Panc1 (cell line): ENCODE measurements around the gene USF1.

Source experiments
- POLR2AphosphoS5 ChIP-seq: IDR thresholded peaks from 2 replicates; pipeline ENCODE4 v1.6.1; 2012; ENCODE audit warnings: mild to moderate bottlenecking, low read depth, low read length, moderate library complexity
- SIN3A ChIP-seq: IDR thresholded peaks from 2 replicates; pipeline ENCODE4 v1.6.1; 2012; ENCODE audit warnings: low read depth, mild to moderate bottlenecking, low read length, moderate library complexity, borderline replicate concordance; ENCODE audit not compliant: insufficient read depth
- TF ChIP-seq, protein P1 (sequence below): fragments of 450-650 bp; IDR thresholded peaks from 2 replicates; pipeline ENCODE4 v1.5.1; 2017; ENCODE audit warnings: mild to moderate bottlenecking
- TF ChIP-seq, protein P2 (sequence below), 2 experiments: IDR thresholded peaks; 2 replicates each; pipeline ENCODE4 v1.6.1; 2011 to 2012; ENCODE audit warnings: low read depth in 2 of 2, control low read depth in 1 of 2, low read length in 1 of 2, mild to moderate bottlenecking in 1 of 2, moderate library complexity in 1 of 2; ENCODE audit not compliant: insufficient read depth in 1 of 2

DNA sequence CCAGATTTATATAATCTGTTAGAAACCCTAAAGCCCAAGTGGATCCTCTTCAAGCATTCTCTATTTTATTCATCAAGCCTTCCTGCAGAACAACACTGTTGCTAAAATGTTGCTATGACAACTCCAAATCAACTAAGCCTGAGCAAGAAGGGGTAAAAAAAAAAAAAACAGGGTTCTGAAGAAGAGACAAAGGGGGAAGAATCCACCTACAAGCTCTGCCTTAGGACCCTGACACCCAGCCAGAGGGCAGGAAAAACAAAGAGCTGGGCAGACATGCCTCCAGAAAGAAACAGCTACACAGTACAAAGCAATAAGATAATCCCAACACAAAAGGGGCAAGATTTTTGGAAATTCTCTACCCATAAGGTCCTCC is 1.3 kb downstream of the USF1 start:
- TF ChIP-seq, protein P1, sequence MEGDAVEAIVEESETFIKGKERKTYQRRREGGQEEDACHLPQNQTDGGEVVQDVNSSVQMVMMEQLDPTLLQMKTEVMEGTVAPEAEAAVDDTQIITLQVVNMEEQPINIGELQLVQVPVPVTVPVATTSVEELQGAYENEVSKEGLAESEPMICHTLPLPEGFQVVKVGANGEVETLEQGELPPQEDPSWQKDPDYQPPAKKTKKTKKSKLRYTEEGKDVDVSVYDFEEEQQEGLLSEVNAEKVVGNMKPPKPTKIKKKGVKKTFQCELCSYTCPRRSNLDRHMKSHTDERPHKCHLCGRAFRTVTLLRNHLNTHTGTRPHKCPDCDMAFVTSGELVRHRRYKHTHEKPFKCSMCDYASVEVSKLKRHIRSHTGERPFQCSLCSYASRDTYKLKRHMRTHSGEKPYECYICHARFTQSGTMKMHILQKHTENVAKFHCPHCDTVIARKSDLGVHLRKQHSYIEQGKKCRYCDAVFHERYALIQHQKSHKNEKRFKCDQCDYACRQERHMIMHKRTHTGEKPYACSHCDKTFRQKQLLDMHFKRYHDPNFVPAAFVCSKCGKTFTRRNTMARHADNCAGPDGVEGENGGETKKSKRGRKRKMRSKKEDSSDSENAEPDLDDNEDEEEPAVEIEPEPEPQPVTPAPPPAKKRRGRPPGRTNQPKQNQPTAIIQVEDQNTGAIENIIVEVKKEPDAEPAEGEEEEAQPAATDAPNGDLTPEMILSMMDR = no peak
- TF ChIP-seq POLR2AphosphoS5 (no peak), SIN3A (no peak)
- TF ChIP-seq, protein P2, sequence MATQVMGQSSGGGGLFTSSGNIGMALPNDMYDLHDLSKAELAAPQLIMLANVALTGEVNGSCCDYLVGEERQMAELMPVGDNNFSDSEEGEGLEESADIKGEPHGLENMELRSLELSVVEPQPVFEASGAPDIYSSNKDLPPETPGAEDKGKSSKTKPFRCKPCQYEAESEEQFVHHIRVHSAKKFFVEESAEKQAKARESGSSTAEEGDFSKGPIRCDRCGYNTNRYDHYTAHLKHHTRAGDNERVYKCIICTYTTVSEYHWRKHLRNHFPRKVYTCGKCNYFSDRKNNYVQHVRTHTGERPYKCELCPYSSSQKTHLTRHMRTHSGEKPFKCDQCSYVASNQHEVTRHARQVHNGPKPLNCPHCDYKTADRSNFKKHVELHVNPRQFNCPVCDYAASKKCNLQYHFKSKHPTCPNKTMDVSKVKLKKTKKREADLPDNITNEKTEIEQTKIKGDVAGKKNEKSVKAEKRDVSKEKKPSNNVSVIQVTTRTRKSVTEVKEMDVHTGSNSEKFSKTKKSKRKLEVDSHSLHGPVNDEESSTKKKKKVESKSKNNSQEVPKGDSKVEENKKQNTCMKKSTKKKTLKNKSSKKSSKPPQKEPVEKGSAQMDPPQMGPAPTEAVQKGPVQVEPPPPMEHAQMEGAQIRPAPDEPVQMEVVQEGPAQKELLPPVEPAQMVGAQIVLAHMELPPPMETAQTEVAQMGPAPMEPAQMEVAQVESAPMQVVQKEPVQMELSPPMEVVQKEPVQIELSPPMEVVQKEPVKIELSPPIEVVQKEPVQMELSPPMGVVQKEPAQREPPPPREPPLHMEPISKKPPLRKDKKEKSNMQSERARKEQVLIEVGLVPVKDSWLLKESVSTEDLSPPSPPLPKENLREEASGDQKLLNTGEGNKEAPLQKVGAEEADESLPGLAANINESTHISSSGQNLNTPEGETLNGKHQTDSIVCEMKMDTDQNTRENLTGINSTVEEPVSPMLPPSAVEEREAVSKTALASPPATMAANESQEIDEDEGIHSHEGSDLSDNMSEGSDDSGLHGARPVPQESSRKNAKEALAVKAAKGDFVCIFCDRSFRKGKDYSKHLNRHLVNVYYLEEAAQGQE (IDR thresholded peaks at IDR 0.05; ENCODE audit: insufficient read depth in 1 of 2, low read depth in 2 of 2, low read length in 1 of 2) = no peak
